HG03196 (cell line): Measurements from ENCODE around the gene SLC4A7.
"Not testable (repeated sequence)": the region's sequence is repeated elsewhere in the genome, so short reads cannot be mapped to it uniquely, and the experiment has no call there.

ENCODE experiments used
- ATAC-seq: cut with Tn5 transposase; IDR thresholded peaks from one replicate; pipeline ENCODE4 v1.9.1; 2021; ENCODE audit not compliant: unreplicated experiment

Gene SLC4A7

GRCh38 chr3:27487383-27487782, 3.2 kb upstream of the SLC4A7 start:
- ATAC-seq: no peak

DNA sequence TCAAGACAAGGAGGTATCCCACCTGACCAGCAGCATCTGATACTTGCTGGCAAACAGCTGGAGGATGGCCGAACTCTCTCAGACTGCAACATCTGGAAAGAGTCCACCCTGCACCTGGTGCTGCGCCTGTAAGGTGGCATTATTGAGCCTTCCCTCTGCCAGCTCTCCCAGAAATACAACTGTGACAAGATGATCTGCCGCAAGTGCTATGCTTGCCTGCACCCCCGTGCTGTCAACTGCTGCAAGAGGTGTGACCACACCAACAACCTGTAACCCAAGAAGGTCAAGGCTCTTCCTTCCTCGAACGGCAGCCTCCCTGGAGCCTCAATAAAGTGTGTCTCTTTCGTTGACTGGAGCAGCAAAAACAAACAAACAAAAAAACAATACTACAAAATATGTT, 2.2 kb upstream of the SLC4A7 start:
- ATAC-seq: no peak

GRCh38 chr3:27485866-27486265, 1.7 kb upstream of the SLC4A7 start:
- ATAC-seq: no peak

DNA sequence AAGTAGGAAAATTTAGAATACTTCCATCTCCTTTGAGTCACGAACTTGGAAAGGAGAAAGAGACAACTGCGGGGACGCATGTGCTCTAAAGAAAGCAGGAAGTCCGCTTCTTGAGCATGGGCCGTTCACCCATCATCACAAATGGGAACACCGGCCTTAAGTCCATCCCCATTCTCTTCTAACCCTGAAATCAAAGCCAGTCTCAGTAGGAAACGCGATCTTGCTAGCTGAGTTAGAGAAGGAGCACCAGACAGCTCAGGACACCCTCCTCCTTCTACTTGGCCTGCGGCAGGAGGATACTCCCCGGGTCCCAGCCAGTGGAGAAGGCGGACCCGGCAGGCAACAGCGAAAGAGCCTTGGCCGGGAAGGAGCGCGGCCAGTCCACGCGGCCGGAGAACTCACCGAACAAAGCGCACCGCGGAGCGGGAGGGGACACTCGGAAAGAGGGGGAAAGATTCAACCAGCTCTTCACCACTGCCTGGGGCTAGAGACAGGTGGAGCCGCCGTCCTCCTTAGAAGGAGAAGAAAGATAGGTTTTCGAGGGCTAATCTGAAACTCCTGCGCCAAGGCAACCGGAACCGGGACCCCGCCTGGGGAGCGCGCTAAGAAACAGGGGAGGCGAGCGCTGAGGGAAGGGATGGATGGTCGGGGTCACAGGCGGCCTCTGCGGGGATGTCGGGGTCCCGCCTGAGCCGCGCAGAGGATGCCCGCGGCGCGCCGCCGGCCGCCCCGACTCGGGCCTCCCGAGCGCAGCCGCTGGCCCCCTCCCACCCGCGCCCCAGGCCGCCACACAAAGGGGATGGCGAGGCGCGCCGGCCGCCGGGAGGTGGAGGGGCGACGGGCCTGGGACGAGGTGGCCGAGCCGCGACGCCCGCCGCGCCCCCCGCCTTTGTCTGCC, 818 bp downstream of the SLC4A7 start:
- ATAC-seq: peak; percentile 20

DNA sequence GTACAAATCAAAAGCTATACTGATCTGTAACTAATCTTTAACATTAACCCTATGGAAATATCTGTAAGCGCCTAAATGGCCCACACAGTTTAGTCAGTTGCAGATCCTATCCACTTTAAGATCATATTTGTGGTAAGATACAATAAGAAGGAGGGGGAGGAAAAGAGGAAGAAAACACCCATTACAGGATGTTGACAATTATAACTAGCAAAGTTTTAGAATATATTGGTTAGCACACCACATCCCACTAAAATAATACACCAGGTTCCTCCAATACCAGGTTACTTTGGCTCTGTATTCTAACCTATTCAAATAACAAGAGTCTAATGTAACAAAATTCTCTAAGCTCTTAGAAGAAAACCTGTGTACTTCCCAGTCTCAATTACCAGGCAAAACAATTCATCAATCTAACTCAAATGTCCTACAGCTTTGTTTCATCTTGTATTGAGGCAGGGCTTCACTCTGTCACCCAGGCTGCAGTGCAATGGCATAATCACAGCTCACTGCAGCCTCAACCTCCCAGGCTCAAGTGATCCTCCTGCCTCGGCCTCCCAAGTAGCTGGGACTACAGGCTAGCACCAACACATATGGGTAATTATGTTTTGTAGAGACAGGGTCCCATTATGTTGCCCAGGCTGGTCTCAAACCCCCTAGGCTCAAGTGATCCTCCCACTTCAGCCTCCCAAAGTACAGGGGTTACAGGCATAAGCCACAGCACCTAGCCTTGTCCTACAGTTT, 4.2 kb downstream of the SLC4A7 start:
- no peak for ATAC-seq

DNA sequence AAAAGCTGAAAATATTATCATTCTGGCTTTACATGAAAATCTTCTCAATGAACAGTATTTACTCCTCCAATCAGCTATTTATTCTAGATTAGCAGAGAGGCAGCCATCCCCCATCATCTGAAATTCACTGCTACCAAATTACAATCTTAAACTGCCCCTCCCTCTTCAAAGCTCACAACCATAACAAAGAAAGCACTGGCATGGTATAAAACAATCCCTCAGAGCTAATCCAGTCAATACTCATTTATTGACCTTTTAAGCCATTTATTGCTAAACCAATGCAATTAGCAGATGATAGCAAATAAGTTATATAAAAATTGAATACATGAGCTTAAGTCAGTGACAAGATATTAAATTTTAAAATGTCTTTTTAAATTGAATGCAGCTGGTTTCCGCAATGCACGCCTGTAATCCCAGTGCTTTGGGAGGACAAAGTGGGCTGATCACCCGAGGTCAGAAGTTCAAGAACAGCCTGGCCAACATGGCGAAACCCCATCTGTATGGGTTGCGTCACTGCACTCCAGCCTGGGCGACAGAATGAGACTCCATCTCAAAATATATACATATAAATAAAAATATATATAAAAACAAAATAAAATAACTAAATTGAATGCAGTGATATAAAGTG, 12.1 kb downstream of the SLC4A7 start:
- no peak for ATAC-seq

DNA sequence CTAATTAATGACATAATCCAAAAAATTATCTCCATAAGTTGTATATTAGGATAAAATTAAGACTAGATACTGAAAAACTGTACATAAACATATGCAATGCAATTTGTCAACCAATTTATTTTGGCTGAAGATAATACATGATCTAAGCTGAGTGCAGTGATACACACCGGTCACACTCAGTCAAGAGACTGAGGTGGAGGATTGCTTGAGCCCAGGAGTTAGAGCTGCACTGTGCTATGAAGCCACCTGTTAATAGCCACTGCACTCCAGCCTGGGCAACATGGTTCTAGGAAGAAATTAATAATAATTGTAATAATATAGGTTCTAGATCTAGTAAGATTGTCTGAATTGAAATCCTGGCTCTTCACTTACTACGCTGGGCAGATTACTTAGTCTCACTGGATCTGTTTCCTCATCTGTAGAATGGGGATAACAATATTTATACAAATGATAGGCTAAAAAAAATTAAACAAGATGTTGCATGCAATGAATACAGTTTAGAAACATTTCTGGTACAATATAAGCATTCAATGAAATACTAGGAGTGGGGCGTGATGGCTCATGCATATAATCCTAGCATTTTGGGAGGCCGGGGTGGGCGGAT, 15.8 kb downstream of the SLC4A7 start:
- ATAC-seq: no peak

DNA sequence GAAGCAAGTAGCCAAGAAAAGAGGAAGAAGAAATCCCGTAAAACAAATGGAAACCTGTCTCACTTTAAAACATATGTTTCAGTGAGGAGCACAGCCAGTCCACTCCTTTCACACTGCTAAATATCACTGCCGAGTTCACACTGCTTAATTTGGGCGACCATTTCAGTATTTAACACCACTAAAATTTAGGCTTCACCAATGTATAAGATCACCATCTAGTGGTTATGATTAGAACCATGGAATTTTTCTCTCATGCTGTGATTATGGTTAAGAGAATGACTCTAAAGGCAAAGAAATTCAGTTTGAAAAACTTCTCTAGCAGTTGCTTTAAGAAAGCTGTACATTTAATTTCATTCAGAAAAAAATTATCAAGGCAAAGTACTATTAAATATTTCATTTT, 16.6 kb downstream of the SLC4A7 start:
- peak; percentile 86 for ATAC-seq

- ATAC-seq: no peak
These were observed 19.5 kb downstream of the SLC4A7 start for GRCh38 chr3:27464646-27465045.

DNA sequence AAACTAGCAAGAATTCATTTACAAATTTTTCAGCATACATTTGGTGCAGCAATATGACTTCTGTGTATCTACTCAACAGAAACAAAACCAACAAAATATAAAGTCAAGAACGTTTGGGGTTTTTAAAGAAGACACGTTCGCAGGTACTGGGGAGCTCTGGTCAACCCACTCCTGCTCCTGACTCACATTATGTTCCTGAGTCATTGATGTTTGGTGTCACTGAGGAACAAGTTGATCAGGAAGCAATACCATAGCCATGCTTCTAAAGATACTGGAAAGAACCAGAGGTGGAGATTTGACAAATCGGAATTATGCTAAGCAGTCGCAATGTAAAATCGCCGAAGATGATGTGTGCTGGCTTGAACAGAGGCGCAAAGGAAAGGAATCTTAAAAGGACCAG, 22.0 kb downstream of the SLC4A7 start:
- no peak for ATAC-seq

DNA sequence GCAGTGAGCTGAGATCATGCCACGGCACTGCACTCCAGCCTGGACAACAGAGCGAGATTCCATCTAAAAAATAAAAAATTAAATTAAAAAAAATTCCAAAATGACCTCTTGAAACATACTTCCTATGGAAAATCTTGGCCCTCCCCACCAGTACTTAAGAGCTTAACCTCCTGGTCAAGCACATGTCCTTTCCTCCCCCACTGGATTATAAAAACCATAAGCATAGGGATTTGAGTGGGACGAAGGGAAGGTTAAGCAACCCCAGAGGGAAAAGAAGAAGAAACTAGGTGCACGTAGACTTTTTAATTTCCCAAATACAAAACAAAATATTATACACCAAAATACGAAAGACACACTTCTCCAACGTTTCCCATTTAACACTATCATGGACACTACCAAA, 25.3 kb downstream of the SLC4A7 start:
- no peak for ATAC-seq

GRCh38 chr3:27456554-27456953, 27.6 kb downstream of the SLC4A7 start:
- ATAC-seq: no peak

- ATAC-seq: peak; percentile 60
These were observed 29.3 kb downstream of the SLC4A7 start for GRCh38 chr3:27454914-27455313.

DNA sequence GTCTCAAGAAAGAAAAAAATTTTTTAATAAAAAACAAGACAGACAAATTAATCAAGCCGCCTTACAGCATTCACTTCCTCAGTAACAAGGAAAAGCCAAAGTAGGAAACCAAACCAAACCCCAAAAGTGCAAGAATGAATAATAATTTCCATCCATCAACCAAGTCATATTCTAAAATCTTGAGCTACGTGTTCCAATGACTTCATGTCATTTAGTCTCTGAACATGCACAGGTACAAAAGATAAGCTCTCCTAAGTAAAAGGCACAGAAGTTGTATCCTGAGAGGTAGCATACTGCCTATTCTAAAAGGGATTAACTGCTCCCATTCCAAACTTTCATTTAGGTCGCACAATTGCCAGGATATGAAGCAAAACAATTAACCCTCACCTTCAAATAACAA, 29.7 kb downstream of the SLC4A7 start:
- ATAC-seq: no peak

DNA sequence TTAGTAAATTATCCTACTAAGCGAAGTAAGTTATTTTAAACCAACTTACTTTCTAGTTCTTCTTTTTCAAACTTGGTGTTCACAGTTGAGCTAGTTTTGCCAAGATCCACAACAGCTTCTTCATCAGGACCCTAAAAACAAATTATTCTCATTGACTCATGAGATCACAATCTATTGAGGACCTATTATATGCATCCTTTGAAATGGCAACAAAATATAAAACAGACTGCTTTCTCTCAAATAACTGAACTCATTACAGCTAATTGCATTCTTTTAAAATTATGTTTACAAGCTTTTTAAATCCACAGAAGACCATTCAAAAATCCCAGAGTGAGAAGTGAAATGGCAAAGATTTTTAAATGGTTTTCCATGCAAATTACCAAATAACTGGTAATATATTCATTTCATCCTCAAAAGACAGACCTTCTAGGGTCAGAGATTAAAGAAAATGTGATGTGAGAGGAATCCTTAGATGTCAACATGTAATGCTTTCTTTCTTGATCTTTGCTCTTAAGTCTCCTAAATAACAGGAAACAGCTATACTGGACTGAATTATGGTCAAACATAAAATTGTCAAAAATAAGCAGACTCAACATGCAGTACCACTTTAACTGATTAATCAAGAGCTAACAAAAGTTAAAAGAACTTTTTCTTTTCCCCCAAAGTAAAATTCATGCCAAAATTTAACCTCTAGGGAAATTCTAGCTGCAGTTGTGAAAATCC, 31.7 kb downstream of the SLC4A7 start:
- ATAC-seq: no peak

DNA sequence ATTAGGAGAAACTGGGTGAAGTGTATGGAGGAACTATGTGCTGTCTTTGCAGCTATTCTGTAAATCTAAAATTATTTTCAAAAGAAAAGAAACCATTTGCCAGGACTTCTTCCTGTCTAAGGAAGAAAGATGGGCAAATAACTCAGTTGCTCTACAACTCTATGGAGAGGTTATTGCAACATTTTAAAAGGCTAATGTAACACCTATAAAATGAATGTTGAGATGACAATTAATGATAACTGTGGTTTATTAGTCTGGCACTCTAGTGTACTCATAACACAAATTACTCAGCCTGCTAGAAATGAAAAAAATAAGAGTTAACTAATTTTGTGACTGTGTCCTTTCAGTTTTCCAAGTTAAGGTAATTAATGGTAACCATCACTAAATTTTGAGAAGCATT, 32.3 kb downstream of the SLC4A7 start:
- no peak for ATAC-seq

GRCh38 chr3:27451251-27451650, 32.9 kb downstream of the SLC4A7 start:
- no peak for ATAC-seq

DNA sequence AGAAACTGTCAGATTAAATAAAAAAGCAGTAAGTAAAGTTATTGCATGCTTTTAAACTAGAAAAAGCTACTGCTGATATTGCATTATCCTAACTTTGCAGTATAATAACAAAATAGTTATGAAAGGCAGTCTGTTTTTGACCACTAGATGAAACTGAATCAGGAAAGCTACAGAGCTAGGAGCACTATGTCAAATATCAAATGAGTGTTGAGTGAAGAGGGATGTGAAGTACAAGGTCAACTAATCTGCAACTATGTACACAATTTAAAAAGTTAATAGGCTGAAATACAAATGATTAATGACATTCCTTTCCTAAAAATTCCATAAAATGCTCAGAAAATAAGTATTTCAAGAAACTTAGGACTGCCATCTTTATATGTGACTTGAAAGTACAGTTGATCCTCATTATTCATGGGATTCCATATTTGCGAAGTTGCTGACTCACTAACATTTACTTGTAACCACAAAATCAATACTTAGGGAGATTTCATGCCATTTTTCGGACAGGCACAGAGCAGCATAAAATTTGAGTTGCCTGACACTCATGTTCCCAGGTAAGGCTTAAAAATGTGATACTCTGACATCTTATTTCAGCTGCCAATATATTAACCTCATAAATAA, 34.5 kb downstream of the SLC4A7 start:
- no peak for ATAC-seq

DNA sequence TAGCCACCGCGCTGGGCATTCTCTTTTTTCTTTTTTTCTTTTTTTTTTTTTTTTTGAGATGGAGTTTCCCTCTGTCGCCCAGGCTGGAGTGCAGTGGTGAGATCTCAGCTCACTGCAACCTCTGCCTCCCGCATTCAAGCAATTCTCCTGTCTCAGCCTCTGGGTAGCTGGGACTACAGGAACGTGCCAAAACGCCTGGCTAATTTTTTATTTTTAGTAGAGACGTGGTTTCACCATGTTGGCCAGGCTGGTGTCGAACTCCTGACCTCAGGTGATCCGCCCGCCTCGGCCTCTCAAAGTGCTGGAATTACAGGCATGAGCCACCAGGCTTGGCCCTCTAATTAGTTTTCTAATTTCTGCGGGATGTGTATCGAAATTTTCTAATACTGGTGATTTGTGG, 41.2 kb downstream of the SLC4A7 start:
- not testable (repeated sequence) for ATAC-seq

DNA sequence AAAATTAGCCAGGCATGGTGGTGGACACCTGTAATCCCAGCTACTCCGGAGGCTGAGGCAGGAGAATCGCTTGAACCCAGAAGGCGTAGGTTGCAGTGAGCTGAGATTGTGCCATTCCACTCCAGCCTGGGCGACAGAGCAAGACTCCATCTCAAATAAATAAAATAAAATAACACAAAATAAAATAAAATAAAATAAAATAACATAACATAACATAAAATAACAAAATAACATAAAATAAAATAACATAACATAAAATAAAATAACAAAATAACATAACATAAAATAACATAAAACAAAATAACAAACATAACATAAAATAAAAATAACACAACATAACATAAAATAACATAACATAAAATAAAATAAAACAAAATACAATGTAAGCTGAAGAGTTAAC, 45.8 kb downstream of the SLC4A7 start:
- ATAC-seq: not testable (repeated sequence)
